Epithelial cell of esophagus (primary cell): Measurements from ENCODE around the gene FLCN.
"Not testable (repeated sequence)": the region's sequence is repeated elsewhere in the genome, so short reads cannot be mapped to it uniquely, and the experiment has no call there.

Experiments used
- DNase-seq: peaks from one replicate; pipeline ENCODE4 v3.0.0; 2010; ENCODE audit warnings: low read depth
- H3K4me3 ChIP-seq: 2 replicates; pipeline ENCODE4 v1.5.1; 2011; ENCODE audit warnings: mild to moderate bottlenecking, low read length, control low read depth
- CTCF ChIP-seq: IDR thresholded peaks from 2 replicates; pipeline ENCODE4 v1.5.1; 2011; ENCODE audit warnings: low read depth, mild to moderate bottlenecking, low read length, control low read depth, inconsistent platforms; ENCODE audit not compliant: insufficient read depth; ENCODE audit errors: missing control alignments

FLCN gene

GRCh38 chr17:17237026-17237799 lies at the start of gene FLCN:
TSS of gene FLCN (minus strand) at chr17:17237168. CDS start at chr17:17228137, 9,031 bp downstream.
- H3K4me3 ChIP-seq, result peak within 1 kb of the TSS; percentile 85
- TF ChIP-seq CTCF, result no peak
- DNase-seq, result peak; percentile 85

GRCh38 chr17:17285951-17286350 lies 49.0 kb upstream of the FLCN start:
- TF ChIP-seq CTCF, result no peak
- no peak for DNase-seq

GRCh38 chr17:17280613-17281549 lies 43.9 kb upstream of the FLCN start, which contains the start of gene COPS3:
TSS of gene COPS3 (minus strand) at chr17:17281246. CDS start at chr17:17281186, 60 bp downstream.
- peak within 1 kb of the TSS; percentile 75 for H3K4me3 ChIP-seq
- no peak for TF ChIP-seq CTCF
- peak; percentile 98 for DNase-seq

More at GRCh38 chr17:17285951-17286350, 49.0 kb upstream of the FLCN start:
- no peak overlapping the region for H3K4me3 ChIP-seq

- TF ChIP-seq CTCF, result no peak
- peak overlapping the region; percentile 75 for H3K4me3 ChIP-seq
- no peak for DNase-seq
Observed at GRCh38 chr17:17279316-17279715, 42.3 kb upstream of the FLCN start.

GRCh38 chr17:17277431-17277830 lies 40.5 kb upstream of the FLCN start:
- not testable (repeated sequence) for DNase-seq, H3K4me3 ChIP-seq

GRCh38 chr17:17275971-17276370 lies 39.0 kb upstream of the FLCN start:
- no peak overlapping the region for H3K4me3 ChIP-seq
- DNase-seq, result no peak
- no peak for TF ChIP-seq CTCF

GRCh38 chr17:17269926-17270773 lies 33.2 kb upstream of the FLCN start:
- H3K4me3 ChIP-seq, result no peak overlapping the region
- peak; percentile 33 for TF ChIP-seq CTCF
- peak; percentile 11 for DNase-seq
